HCT116 (cell line): ENCODE measurements around the gene BTD. TPM values are rescaled to one million over a fixed set of nuclear protein-coding genes. Genes with fewer than 3 reads are reported as not detected.

ENCODE experiments used
- ATAC-seq: fragments of 200-7000 bp; cut with Tn5 transposase; 2 replicates; pipeline ENCODE4 v1.9.1; 2020; ENCODE audit warnings: mild to moderate bottlenecking, moderate library complexity
- Bru-seq: library from RNA; stranded (reverse); fragments of 400-500 nt; gene quantifications from one replicate; lab custom pipeline; 2021; lab: Mats Ljungman, UMichigan
- BruChase-seq, 2 experiments: library from RNA; stranded (reverse); fragments of 400-500 nt; gene quantifications; one replicate each; lab custom pipeline; 2021; lab: Mats Ljungman, UMichigan
- BruUV-seq: library from RNA; stranded (reverse); fragments of 400-500 nt; replicated peaks from 2 replicates; lab custom pipeline; 2021; lab: Mats Ljungman, UMichigan
- CTCF ChIA-PET: fragments of 300-600 bp; sonication (Branson Sonifier 250); formaldehyde crosslinking; loops from one replicate; lab custom pipeline; 2021; ENCODE audit warnings: antibody characterized with exemption; lab: Charles Lee
- POLR2A ChIA-PET: fragments of 300-600, 350-600 bp; sonication (Branson Sonifier 250); formaldehyde crosslinking; loops from one replicate; lab custom pipeline; 2021; ENCODE audit warnings: antibody characterized with exemption; lab: Charles Lee
- RAD21 ChIA-PET, 2 experiments: fragments of 300-600 bp; sonication (Branson Sonifier 250); formaldehyde crosslinking; loops; one replicate each; lab custom pipeline; 2023; ENCODE audit warnings: low total read pairs in 2 of 2; ENCODE audit not compliant: uncharacterized antibody in 2 of 2, unreplicated experiment in 2 of 2, low non-redundant PET in 1 of 2; lab: Charles Lee
- DNase-seq: peaks from one replicate; pipeline ENCODE4 v3.0.0-alpha.2; 2010; ENCODE audit warnings: low read depth, low spot score
- H2AFZ ChIP-seq: fragments of 200-600 bp; shearing (Covaris generic), sonication (generic); 2 replicates; pipeline ENCODE4 v1.6.1; 2017; ENCODE audit warnings: low read depth, mixed run types, mixed read lengths, antibody characterized with exemption, low read length; ENCODE audit not compliant: poor library complexity, severe bottlenecking
- H3K27ac ChIP-seq: 2 replicates; pipeline ENCODE4 v1.5.1; 2012; ENCODE audit warnings: low read depth, low read length
- H3K27me3 ChIP-seq: fragments of 200-600 bp; sonication (generic); 2 replicates; pipeline ENCODE4 v1.6.1; 2016; ENCODE audit warnings: mixed run types, low read length, mixed read lengths; ENCODE audit not compliant: insufficient read depth
- H3K36me3 ChIP-seq, 2 experiments: fragments of 200-500 bp in 1 of 2; fragments of 200-600 bp in 1 of 2; sonication (Bioruptor generic) in 1 of 2; sonication (generic) in 1 of 2; 2 replicates each; pipeline versions ENCODE4 v1.5.1 to v1.6.1; 2014 to 2016; ENCODE audit warnings: low read length in 2 of 2, inconsistent platforms in 1 of 2, mixed read lengths in 1 of 2, mixed run types in 1 of 2; ENCODE audit not compliant: insufficient read depth in 2 of 2, control insufficient read depth in 1 of 2
- H3K4me1 ChIP-seq, 2 experiments: fragments of 200-600 bp in 1 of 2; sonication (generic) in 1 of 2; 2 replicates each; pipeline versions ENCODE4 v1.5.1 to v1.6.1; 2012 to 2017; ENCODE audit warnings: low read length in 2 of 2, inconsistent platforms in 1 of 2, mild to moderate bottlenecking in 1 of 2, mixed read lengths in 1 of 2, mixed run types in 1 of 2, moderate library complexity in 1 of 2; ENCODE audit not compliant: insufficient read depth in 2 of 2, control insufficient read depth in 1 of 2
- H3K4me2 ChIP-seq: fragments of 200-600 bp; sonication (generic); 2 replicates; pipeline ENCODE4 v1.6.1; 2017; ENCODE audit warnings: mixed run types, low read length, mixed read lengths
- H3K4me3 ChIP-seq, 2 experiments: fragments of 200-600 bp in 1 of 2; sonication (generic) in 1 of 2; replicated peaks in 1 of 2; 2 replicates each; pipeline ENCODE4 v1.5.1; 2011 to 2016; ENCODE audit warnings: low read length in 2 of 2, control low read depth in 1 of 2, low read depth in 1 of 2, mild to moderate bottlenecking in 1 of 2, mixed read lengths in 1 of 2, mixed run types in 1 of 2
- H3K79me2 ChIP-seq: fragments of 200-600 bp; sonication (generic); 2 replicates; pipeline ENCODE4 v1.6.1; 2017; ENCODE audit warnings: mild to moderate bottlenecking, mixed run types, low read length, moderate library complexity, mixed read lengths; ENCODE audit not compliant: insufficient read depth
- H3K9ac ChIP-seq: fragments of 200-600 bp; sonication (generic); 2 replicates; pipeline ENCODE4 v1.6.1; 2016; ENCODE audit warnings: low read length, mixed read lengths
- H3K9me2 ChIP-seq: fragments of 200-600 bp; sonication (generic), shearing (Covaris generic); 2 replicates; pipeline ENCODE4 v1.6.1; 2017; ENCODE audit warnings: mixed run types, mild to moderate bottlenecking, moderate library complexity; ENCODE audit not compliant: insufficient read depth
- H3K9me3 ChIP-seq, 2 experiments: fragments of 200-500 bp in 1 of 2; fragments of 200-600 bp in 1 of 2; sonication (Bioruptor generic) in 1 of 2; sonication (generic) in 1 of 2; 2 replicates each; pipeline ENCODE4 v1.6.1; 2014 to 2017; ENCODE audit warnings: low read length in 2 of 2, mixed read lengths in 2 of 2, inconsistent platforms in 1 of 2, low read depth in 1 of 2, mild to moderate bottlenecking in 1 of 2, mixed run types in 1 of 2, moderate library complexity in 1 of 2; ENCODE audit not compliant: control insufficient read depth in 1 of 2, insufficient read depth in 1 of 2
- H4K20me1 ChIP-seq: fragments of 200-600 bp; sonication (generic), shearing (Covaris generic); 2 replicates; pipeline ENCODE4 v1.6.1; 2017; ENCODE audit warnings: mixed run types, mild to moderate bottlenecking, moderate library complexity; ENCODE audit not compliant: insufficient read depth
- ATF3 ChIP-seq: IDR thresholded peaks from 2 replicates; pipeline ENCODE4 v1.6.1; 2012
- CBX3 ChIP-seq: IDR thresholded peaks from 2 replicates; pipeline ENCODE4 v1.6.1; 2012; ENCODE audit warnings: low read depth
- CEBPB ChIP-seq: IDR thresholded peaks from 2 replicates; pipeline ENCODE4 v1.6.1; 2012; ENCODE audit warnings: low read depth
- CTCF ChIP-seq, 3 experiments: fragments of 200-600 bp in 1 of 3; sonication (generic) in 1 of 3; IDR thresholded peaks in 2 of 3; conservative IDR thresholded peaks in 1 of 3; 2 replicates each; pipeline ENCODE4 v1.5.1; 2012 to 2017; ENCODE audit warnings: low read depth in 2 of 3, low read length in 2 of 3, antibody characterized with exemption in 1 of 3, borderline replicate concordance in 1 of 3, control low read depth in 1 of 3, mild to moderate bottlenecking in 1 of 3, mixed read lengths in 1 of 3, mixed run types in 1 of 3, moderate library complexity in 1 of 3; ENCODE audit not compliant: insufficient read depth in 1 of 3
- EGR1 ChIP-seq: IDR thresholded peaks from 2 replicates; pipeline ENCODE4 v1.6.1; 2012; ENCODE audit warnings: low read depth
- ELF1 ChIP-seq: IDR thresholded peaks from 2 replicates; pipeline ENCODE4 v1.6.1; 2012; ENCODE audit warnings: low read depth, borderline replicate concordance
- JUND ChIP-seq: IDR thresholded peaks from 2 replicates; pipeline ENCODE4 v1.6.1; 2012
- POLR2A ChIP-seq: IDR thresholded peaks from 2 replicates; pipeline ENCODE4 v1.7.0; 2011; ENCODE audit warnings: borderline replicate concordance; ENCODE audit not compliant: insufficient read depth, insufficient read length; ENCODE audit errors: extremely low read depth
- REST ChIP-seq: IDR thresholded peaks from 2 replicates; pipeline ENCODE4 v1.6.1; 2012; ENCODE audit warnings: low read depth
- SIN3A ChIP-seq: IDR thresholded peaks from 2 replicates; pipeline ENCODE4 v1.6.1; 2012; ENCODE audit warnings: low read depth
- SP1 ChIP-seq: IDR thresholded peaks from 2 replicates; pipeline ENCODE4 v1.6.1; 2012; ENCODE audit warnings: low read depth
- ZBTB33 ChIP-seq: IDR thresholded peaks from 2 replicates; pipeline ENCODE4 v1.6.1; 2011; ENCODE audit warnings: mild to moderate bottlenecking, low read length, moderate library complexity; ENCODE audit not compliant: insufficient replicate concordance; ENCODE audit errors: extremely low read depth
- ZNF274 ChIP-seq: fragments of 200-500 bp; sonication (Bioruptor generic); IDR thresholded peaks from 2 replicates; pipeline ENCODE4 v1.6.1; 2014; ENCODE audit warnings: mild to moderate bottlenecking, low read depth, low read length, inconsistent platforms
- intact Hi-C: fragments of 100-400 bp; cut with micrococcal nuclease; formaldehyde crosslinking; loops from 2 replicates; pipeline ENCODE4 v1.10.0; 2022
- long read RNA-seq: library from polyadenylated mRNA; unstranded; transcript quantifications from one replicate; pipeline ENCODE4 v2.0.0, GENCODE V29; 2021; ENCODE audit not compliant: unreplicated experiment
- polyA plus RNA-seq: library from polyadenylated mRNA; unstranded; fragments of >200 nt; gene quantifications from 2 replicates; pipeline ENCODE4 v1.2.1, GENCODE V29; 2012; ENCODE audit warnings: missing spikeins
- total RNA-seq: library from RNA; stranded (reverse); gene quantifications from one replicate; pipeline ENCODE4 v1.2.1, GENCODE V29; 2021; ENCODE audit not compliant: unreplicated experiment
- TF ChIP-seq, protein P1 (sequence below): IDR thresholded peaks from 2 replicates; pipeline ENCODE4 v1.6.1; 2012

The BTD gene, protein sequence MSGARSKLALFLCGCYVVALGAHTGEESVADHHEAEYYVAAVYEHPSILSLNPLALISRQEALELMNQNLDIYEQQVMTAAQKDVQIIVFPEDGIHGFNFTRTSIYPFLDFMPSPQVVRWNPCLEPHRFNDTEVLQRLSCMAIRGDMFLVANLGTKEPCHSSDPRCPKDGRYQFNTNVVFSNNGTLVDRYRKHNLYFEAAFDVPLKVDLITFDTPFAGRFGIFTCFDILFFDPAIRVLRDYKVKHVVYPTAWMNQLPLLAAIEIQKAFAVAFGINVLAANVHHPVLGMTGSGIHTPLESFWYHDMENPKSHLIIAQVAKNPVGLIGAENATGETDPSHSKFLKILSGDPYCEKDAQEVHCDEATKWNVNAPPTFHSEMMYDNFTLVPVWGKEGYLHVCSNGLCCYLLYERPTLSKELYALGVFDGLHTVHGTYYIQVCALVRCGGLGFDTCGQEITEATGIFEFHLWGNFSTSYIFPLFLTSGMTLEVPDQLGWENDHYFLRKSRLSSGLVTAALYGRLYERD
- total RNA-seq (5.0 TPM), Bru-seq, nascent RNA (percentile 48 among the genes with signal in this experiment), BruChase-seq, experiment 1, labeled RNA remaining after a 6-hour chase (percentile 44 among the genes with signal in this experiment), BruChase-seq, experiment 2, labeled RNA remaining after a 2-hour chase (percentile 38 among the genes with signal in this experiment)
- 5.3 and 6.7 TPM in 2 replicates for polyA plus RNA-seq
- long read RNA-seq, full-length matches to known transcripts, result 4 of 9 reads
- long read RNA-seq, partial matches to known transcripts, result 2 of 9 reads
- long read RNA-seq, other reads (novel, unspliced or antisense), result 3 of 9 reads

GRCh38 chr3:15601399-15602145 lies at the start of gene BTD, which contains the start of gene HACL1:
Gene BTD, plus strand, starts transcription at chr3:15601745. Its CDS starts 33,695 bp downstream, at chr3:15635440.
Gene HACL1, minus strand, starts transcription at chr3:15601569. Its CDS starts 106 bp downstream, at chr3:15601463.
- Histone ChIP-seq H3K27ac (peak within 1 kb of the TSS; percentile 70), H3K4me3 (peak within 1 kb of the TSS; percentile 81 to 88), H3K9me3 (no peaks in the 10 kb centered on the region; a peak in 1 of 4 replicates), H3K9ac (peak within 1 kb of the TSS; percentile 75), H3K36me3 (peaks cover 13 to 14% of the 10 kb centered on the region in 2 experiments; a peak in 3 of 4 replicates), H3K4me1 (peaks cover 6 to 18% of the 10 kb centered on the region in 2 experiments), H3K79me2 (peaks cover 17% of the 10 kb centered on the region), H4K20me1 (no peaks in the 10 kb centered on the region), H3K9me2 (no peaks in the 10 kb centered on the region), H2AFZ (peak within 1 kb of the TSS; percentile 84), H3K4me2 (peak within 1 kb of the TSS; percentile 91), H3K27me3 (no peaks in the 10 kb centered on the region)
- peak; percentile 93 for ATAC-seq
- BruUV-seq, result no TSS peak
- ChIA-PET POLR2A (interaction anchor here (0.5 to 1.2 kb wide), 5 partner anchors 9 to 298 kb away, joined by 3 read pairs; no protein-coding TSS in a partner anchor), CTCF (no interaction called here), RAD21 (no interaction called here)
- intact Hi-C loops, result no loop called here
- DNase-seq, result peak; percentile 98
- peak; percentile 80 for TF ChIP-seq SIN3A
- peak; percentile 96 for TF ChIP-seq POLR2A
- peak; percentile 19; the same call in 1 of the 2 replicates for TF ChIP-seq EGR1
- TF ChIP-seq JUND, result no peak
- TF ChIP-seq, protein P1, sequence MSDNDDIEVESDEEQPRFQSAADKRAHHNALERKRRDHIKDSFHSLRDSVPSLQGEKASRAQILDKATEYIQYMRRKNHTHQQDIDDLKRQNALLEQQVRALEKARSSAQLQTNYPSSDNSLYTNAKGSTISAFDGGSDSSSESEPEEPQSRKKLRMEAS, result peak; percentile 83
- TF ChIP-seq ELF1, result peak; percentile 52; the same call in 1 of the 2 replicates
- no peak for TF ChIP-seq ZNF274
- TF ChIP-seq SP1, result peak; percentile 98
- peak; percentile 12 for TF ChIP-seq ZBTB33
- peak; percentile 87; the same call in 1 of the 2 replicates for TF ChIP-seq CBX3
- TF ChIP-seq ATF3, result no peak
- TF ChIP-seq CEBPB, result no peak
- TF ChIP-seq REST, result no peak
- peak in 1 of 3 experiments; percentile 29; a peak in 2 of 6 replicates for TF ChIP-seq CTCF (IDR thresholded peaks at IDR 0.05 in 2 of 3, conservative IDR thresholded peaks at IDR 0.05 in 1 of 3; ENCODE audit: borderline replicate concordance in 1 of 3, insufficient read depth in 1 of 3, low read depth in 2 of 3, low read length in 2 of 3)
